ENCODE measurements around the gene UBE2U.

The UBE2U gene

GRCh38 chr1:64295136-64295535 lies 91.7 kb downstream of the UBE2U start:
- H3K27me3 ChIP-seq (ENCODE audit: insufficient read depth, low read depth) = no peaks in the 10 kb centered on the region
- H3K4me1 ChIP-seq (ENCODE audit: low read depth, poor library complexity, severe bottlenecking) = no peaks in the 10 kb centered on the region
- H3K36me3 ChIP-seq (ENCODE audit: insufficient read depth) = no peaks in the 10 kb centered on the region
- H3K4me2 ChIP-seq = no peak overlapping the region
- H3K79me2 ChIP-seq (ENCODE audit: insufficient read depth, low read depth) = no peaks in the 10 kb centered on the region
- H3K27ac ChIP-seq = no peak overlapping the region
- no peak overlapping the region for H2AFZ ChIP-seq (ENCODE audit: low read depth)
- TF ChIP-seq CTCF (conservative IDR thresholded peaks at IDR 0.05; ENCODE audit: low read depth, low read length) = no peak
- H4K20me1 ChIP-seq (ENCODE audit: insufficient read depth) = no peaks in the 10 kb centered on the region
- H3K4me3 ChIP-seq (IDR thresholded peaks at IDR 0.05; ENCODE audit: insufficient read depth, low read depth, low read length) = no peak overlapping the region
- no peak overlapping the region for H3K9ac ChIP-seq

- no peaks in the 10 kb centered on the region for H3K36me3 ChIP-seq (ENCODE audit: insufficient read depth)
- no peaks in the 10 kb centered on the region for H3K79me2 ChIP-seq (ENCODE audit: insufficient read depth, low read depth)
- H3K4me2 ChIP-seq = no peak overlapping the region
- H3K4me1 ChIP-seq (ENCODE audit: low read depth, poor library complexity, severe bottlenecking) = no peaks in the 10 kb centered on the region
- H3K27ac ChIP-seq = no peak overlapping the region
- no peak overlapping the region for H3K9ac ChIP-seq
- H3K4me3 ChIP-seq (IDR thresholded peaks at IDR 0.05; ENCODE audit: insufficient read depth, low read depth, low read length) = no peak overlapping the region
- no peaks in the 10 kb centered on the region for H4K20me1 ChIP-seq (ENCODE audit: insufficient read depth)
- no peak for TF ChIP-seq CTCF (conservative IDR thresholded peaks at IDR 0.05; ENCODE audit: low read depth, low read length)
- no peaks in the 10 kb centered on the region for H3K27me3 ChIP-seq (ENCODE audit: insufficient read depth, low read depth)
- no peak overlapping the region for H2AFZ ChIP-seq (ENCODE audit: low read depth)
Observed at GRCh38 chr1:64295561-64295960, 92.1 kb downstream of the UBE2U start.

GRCh38 chr1:64296459-64296858 lies 93.0 kb downstream of the UBE2U start:
- Histone ChIP-seq H4K20me1 (ENCODE audit: insufficient read depth) (no peaks in the 10 kb centered on the region), H3K9ac (no peak overlapping the region), H3K27ac (no peak overlapping the region), H3K36me3 (ENCODE audit: insufficient read depth) (no peaks in the 10 kb centered on the region), H2AFZ (ENCODE audit: low read depth) (no peak overlapping the region), H3K4me1 (ENCODE audit: low read depth, poor library complexity, severe bottlenecking) (no peaks in the 10 kb centered on the region), H3K4me2 (no peak overlapping the region), H3K79me2 (ENCODE audit: insufficient read depth, low read depth) (no peaks in the 10 kb centered on the region), H3K27me3 (ENCODE audit: insufficient read depth, low read depth) (no peaks in the 10 kb centered on the region), H3K4me3 (IDR thresholded peaks at IDR 0.05; ENCODE audit: insufficient read depth, low read depth, low read length) (no peak overlapping the region)
- no peak for TF ChIP-seq CTCF (conservative IDR thresholded peaks at IDR 0.05; ENCODE audit: low read depth, low read length)

- no peak overlapping the region for H2AFZ ChIP-seq (ENCODE audit: low read depth)
- H3K27ac ChIP-seq = no peak overlapping the region
Observed at GRCh38 chr1:64302194-64302593, 98.8 kb downstream of the UBE2U start.

More at GRCh38 chr1:64302194-64302593, 98.8 kb downstream of the UBE2U start:
- Histone ChIP-seq H3K4me1 (ENCODE audit: low read depth, poor library complexity, severe bottlenecking) (no peaks in the 10 kb centered on the region), H4K20me1 (ENCODE audit: insufficient read depth) (no peaks in the 10 kb centered on the region), H3K79me2 (ENCODE audit: insufficient read depth, low read depth) (no peaks in the 10 kb centered on the region), H3K4me2 (no peak overlapping the region), H3K9ac (no peak overlapping the region), H3K4me3 (IDR thresholded peaks at IDR 0.05; ENCODE audit: insufficient read depth, low read depth, low read length) (no peak overlapping the region), H3K27me3 (ENCODE audit: insufficient read depth, low read depth) (no peaks in the 10 kb centered on the region), H3K36me3 (ENCODE audit: insufficient read depth) (no peaks in the 10 kb centered on the region)
- TF ChIP-seq CTCF (conservative IDR thresholded peaks at IDR 0.05; ENCODE audit: low read depth, low read length) = no peak

All from KMS-11 (cell line).